Cardiac muscle cell (in vitro differentiated cells and primary cell): ENCODE measurements around the gene OR52D1. TPM values are rescaled to one million over a fixed set of nuclear protein-coding genes. Genes with fewer than 3 reads are reported as not detected.

Source experiments
- DNase-seq, 2 donors: peaks; one replicate each; pipeline versions ENCODE4 v3.0.0 to v3.0.0-alpha.2; 2010 to 2017; ENCODE audit warnings: low read depth in 1 of 2, low spot score in 1 of 2
- H3K27ac ChIP-seq: fragments of 200-600 bp; sonication (generic); 2 replicates; pipeline ENCODE4 v1.5.1; 2016
- H3K27me3 ChIP-seq: fragments of 200-600 bp; sonication (generic); 2 replicates; pipeline ENCODE4 v1.6.0; 2016; ENCODE audit warnings: control low read depth
- H3K36me3 ChIP-seq: fragments of 200-600 bp; sonication (generic); 2 replicates; pipeline ENCODE4 v1.5.1; 2016; ENCODE audit warnings: control low read depth
- H3K4me1 ChIP-seq: fragments of 200-600 bp; sonication (generic); 2 replicates; pipeline ENCODE4 v1.8.1; 2017; ENCODE audit warnings: low read depth, mild to moderate bottlenecking, mixed run types
- H3K4me3 ChIP-seq: fragments of 200-600 bp; sonication (generic); 2 replicates; pipeline ENCODE4 v1.5.1; 2016; ENCODE audit warnings: mild to moderate bottlenecking
- H3K9me3 ChIP-seq: fragments of 200-600 bp; sonication (generic); 2 replicates; pipeline ENCODE4 v1.5.1; 2017; ENCODE audit warnings: low read depth, mild to moderate bottlenecking, control low read depth
- polyA plus RNA-seq: library from polyadenylated mRNA; unstranded; fragments of >200 nt; fragmentation: Nextera tagmentation; extraction: Ambion mirVana; gene quantifications from 2 replicates; pipeline ENCODE4 v1.2.1, GENCODE V29; 2016
- total RNA-seq: library from RNA; depleted of rRNA; stranded (reverse); fragments of >200 nt; gene quantifications from 2 replicates; pipeline ENCODE4 v1.2.3, GENCODE V29; 2016
- TF ChIP-seq, protein P1 (sequence below): IDR thresholded peaks from 2 replicates; pipeline ENCODE4 v1.5.1; 2012; ENCODE audit warnings: low read depth, mild to moderate bottlenecking, low read length

OR52D1 gene
- total and polyA plus RNA-seq, 2 experiments from 2014 or later: not detected

DNA sequence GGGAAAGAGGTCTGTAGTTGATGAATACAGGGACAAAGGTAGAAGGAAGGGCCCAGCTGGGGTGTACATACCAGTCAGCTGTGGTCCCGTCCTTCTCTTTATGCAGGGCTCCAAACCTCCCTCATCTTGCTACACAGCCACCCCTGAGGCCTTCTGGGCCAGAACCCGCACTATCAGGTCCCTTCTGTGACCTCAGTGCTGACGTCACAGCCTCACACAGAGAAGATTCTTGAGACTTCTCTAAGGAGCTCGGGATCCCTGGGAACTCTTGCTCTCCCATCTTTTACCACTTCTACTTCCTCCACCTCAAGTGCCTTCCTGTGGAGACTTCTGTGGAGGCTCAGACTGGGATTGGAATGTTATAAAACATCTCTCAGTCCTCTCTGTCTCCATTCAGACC lies 21.3 kb downstream of the OR52D1 start, which contains the start of gene UBQLN3:
Gene UBQLN3 (minus strand): TSS at position 155 of the 400 bp plus-strand sequence. CDS start 399 bp downstream, outside the sequence.
- Histone ChIP-seq H3K9me3 (no peaks in the 10 kb centered on the region), H3K4me3 (no peak within 1 kb of the TSS), H3K4me1 (no peaks in the 10 kb centered on the region), H3K27me3 (no peaks in the 10 kb centered on the region), H3K27ac (no peak within 1 kb of the TSS), H3K36me3 (no peaks in the 10 kb centered on the region)
- no peak for DNase-seq
- TF ChIP-seq, protein P1, sequence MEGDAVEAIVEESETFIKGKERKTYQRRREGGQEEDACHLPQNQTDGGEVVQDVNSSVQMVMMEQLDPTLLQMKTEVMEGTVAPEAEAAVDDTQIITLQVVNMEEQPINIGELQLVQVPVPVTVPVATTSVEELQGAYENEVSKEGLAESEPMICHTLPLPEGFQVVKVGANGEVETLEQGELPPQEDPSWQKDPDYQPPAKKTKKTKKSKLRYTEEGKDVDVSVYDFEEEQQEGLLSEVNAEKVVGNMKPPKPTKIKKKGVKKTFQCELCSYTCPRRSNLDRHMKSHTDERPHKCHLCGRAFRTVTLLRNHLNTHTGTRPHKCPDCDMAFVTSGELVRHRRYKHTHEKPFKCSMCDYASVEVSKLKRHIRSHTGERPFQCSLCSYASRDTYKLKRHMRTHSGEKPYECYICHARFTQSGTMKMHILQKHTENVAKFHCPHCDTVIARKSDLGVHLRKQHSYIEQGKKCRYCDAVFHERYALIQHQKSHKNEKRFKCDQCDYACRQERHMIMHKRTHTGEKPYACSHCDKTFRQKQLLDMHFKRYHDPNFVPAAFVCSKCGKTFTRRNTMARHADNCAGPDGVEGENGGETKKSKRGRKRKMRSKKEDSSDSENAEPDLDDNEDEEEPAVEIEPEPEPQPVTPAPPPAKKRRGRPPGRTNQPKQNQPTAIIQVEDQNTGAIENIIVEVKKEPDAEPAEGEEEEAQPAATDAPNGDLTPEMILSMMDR: no peak

DNA sequence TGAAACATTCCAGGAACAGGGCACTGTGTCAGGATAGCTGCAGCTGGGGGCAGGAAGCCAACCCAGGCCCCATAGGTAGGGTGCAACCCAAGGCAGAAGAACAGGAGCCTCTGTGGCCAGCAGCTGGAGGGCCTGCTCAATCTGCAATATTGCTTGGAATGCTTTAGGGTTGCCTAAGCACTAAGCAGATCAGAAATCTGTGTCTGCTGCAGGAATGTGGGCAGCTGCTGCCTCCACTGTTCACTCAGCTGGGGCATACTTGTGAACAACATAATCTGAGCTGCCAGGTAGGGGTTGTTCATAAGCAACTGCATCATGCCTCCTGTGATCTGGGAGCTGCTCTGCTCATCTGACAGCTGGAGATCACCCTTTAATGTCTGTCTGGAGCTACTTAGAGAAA lies 26.4 kb downstream of the OR52D1 start:
- H3K4me1 ChIP-seq: no peaks in the 10 kb centered on the region
- H3K27ac ChIP-seq: no peak overlapping the region
- H3K36me3 ChIP-seq: no peaks in the 10 kb centered on the region
- no peaks in the 10 kb centered on the region for H3K27me3 ChIP-seq
- TF ChIP-seq, protein P1: no peak
- no peaks in the 10 kb centered on the region for H3K9me3 ChIP-seq
- no peak for DNase-seq
- no peak overlapping the region for H3K4me3 ChIP-seq

- Histone ChIP-seq H3K27me3 (no peaks in the 10 kb centered on the region), H3K36me3 (no peaks in the 10 kb centered on the region), H3K27ac (no peak within 1 kb of the TSS), H3K9me3 (no peaks in the 10 kb centered on the region), H3K4me1 (no peaks in the 10 kb centered on the region), H3K4me3 (no peak within 1 kb of the TSS)
- TF ChIP-seq, protein P1: no peak
- no peak for DNase-seq
These were observed 28.1 kb downstream of the OR52D1 start, which contains the start of gene UBQLNL for GRCh38 chr11:5516599-5516998. Gene UBQLNL (minus strand): TSS chr11:5516699. CDS start chr11:5516441, 258 bp downstream.

- Histone ChIP-seq H3K27me3 (no peaks in the 10 kb centered on the region), H3K27ac (no peak overlapping the region), H3K36me3 (no peaks in the 10 kb centered on the region), H3K4me3 (no peak overlapping the region), H3K9me3 (no peaks in the 10 kb centered on the region), H3K4me1 (no peaks in the 10 kb centered on the region)
- TF ChIP-seq, protein P1: no peak
- no peak for DNase-seq
These were observed 33.1 kb downstream of the OR52D1 start for GRCh38 chr11:5521540-5521939.

- H3K27ac ChIP-seq: no peak overlapping the region
- no peak overlapping the region for H3K4me3 ChIP-seq
- TF ChIP-seq, protein P1: no peak
These were observed 33.8 kb downstream of the OR52D1 start for GRCh38 chr11:5522308-5522707.

More at GRCh38 chr11:5522308-5522707, 33.8 kb downstream of the OR52D1 start:
- Histone ChIP-seq H3K36me3 (no peaks in the 10 kb centered on the region), H3K4me1 (no peaks in the 10 kb centered on the region), H3K27me3 (no peaks in the 10 kb centered on the region), H3K9me3 (no peaks in the 10 kb centered on the region)
- DNase-seq: no peak
